GM21723 (cell line): ENCODE measurements around the gene PROKR1.

Experiments used
- ATAC-seq: cut with Tn5 transposase; IDR thresholded peaks from one replicate; pipeline ENCODE4 v1.9.1; 2021; ENCODE audit warnings: mild to moderate bottlenecking, moderate library complexity; ENCODE audit not compliant: unreplicated experiment

PROKR1 gene

GRCh38 chr2:68695971-68696370 lies 52.6 kb downstream of the PROKR1 start:
- ATAC-seq, result no peak

- no peak for ATAC-seq
These were observed 53.2 kb downstream of the PROKR1 start for GRCh38 chr2:68696554-68696953.

GRCh38 chr2:68698567-68699377 lies 55.4 kb downstream of the PROKR1 start:
- ATAC-seq, result no peak

GRCh38 chr2:68700560-68700959 lies 57.2 kb downstream of the PROKR1 start:
- ATAC-seq, result no peak

- no peak for ATAC-seq
These were observed 63.3 kb downstream of the PROKR1 start for GRCh38 chr2:68706637-68707036.
